HEK293 (cell line): Measurements from ENCODE around the gene ANKZF1.
A peak's percentile ranks its signal among the peaks of the same experiment; 100 is the strongest.

Source experiments
- CTCF ChIA-PET: fragments of 350-600 bp; formaldehyde crosslinking; extraction: SDS; loops from one replicate; lab custom pipeline; 2021; ENCODE audit warnings: antibody characterized with exemption; lab: Yijun Ruan, JAX
- POLR2A ChIA-PET: fragments of 300-600 bp; formaldehyde crosslinking; extraction: SDS; loops from one replicate; lab custom pipeline; 2020; ENCODE audit warnings: antibody characterized with exemption, inconsistent platforms; lab: Yijun Ruan, JAX
- H3K27ac ChIP-seq: fragments of 200-500 bp; sonication (Bioruptor generic); 2 replicates; pipeline ENCODE4 v1.5.1; 2014; ENCODE audit warnings: low read depth, low read length, control low read depth, inconsistent platforms; ENCODE audit errors: extremely low read depth
- H3K36me3 ChIP-seq, 2 experiments: fragments of 200-500 bp in 1 of 2; sonication (Bioruptor generic) in 1 of 2; 1 replicate in 1 of 2; 2 replicates in 1 of 2; pipeline ENCODE4 v1.5.1; 2014 to 2017; ENCODE audit warnings: inconsistent platforms in 2 of 2, low read length in 2 of 2; ENCODE audit not compliant: control insufficient read depth in 2 of 2, insufficient read depth in 1 of 2
- H3K4me1 ChIP-seq: fragments of 200-500 bp; sonication (Bioruptor generic); 2 replicates; pipeline ENCODE4 v1.5.1; 2014; ENCODE audit warnings: mild to moderate bottlenecking, low read length, inconsistent platforms; ENCODE audit not compliant: control insufficient read depth, insufficient read depth
- H3K4me3 ChIP-seq: 2 replicates; pipeline ENCODE4 v1.5.1; 2011; ENCODE audit warnings: low read depth, mild to moderate bottlenecking, control low read depth, low read length, moderate library complexity
- H3K9me3 ChIP-seq: fragments of 200-500 bp; sonication (Bioruptor generic); 2 replicates; pipeline ENCODE4 v1.5.1; 2014; ENCODE audit warnings: low read depth, low read length, inconsistent platforms; ENCODE audit not compliant: control insufficient read depth, insufficient read depth
- BCL11A ChIP-seq: fragments of 450-650 bp; formaldehyde crosslinking; IDR thresholded peaks from 2 replicates; pipeline ENCODE4 v1.5.1; 2016; ENCODE audit warnings: low read depth, missing biosample characterization, missing genetic modification characterization
- BCL11B ChIP-seq: fragments of 450-650 bp; formaldehyde crosslinking; IDR thresholded peaks from 2 replicates; pipeline ENCODE4 v1.5.1; 2016; ENCODE audit warnings: low read depth, missing biosample characterization, missing genetic modification characterization
- FEZF1 ChIP-seq: fragments of 450-650 bp; formaldehyde crosslinking; IDR thresholded peaks from 2 replicates; pipeline ENCODE4 v1.5.1; 2016; ENCODE audit warnings: missing biosample characterization, missing genetic modification characterization
- GLI2 ChIP-seq: fragments of 450-650 bp; formaldehyde crosslinking; IDR thresholded peaks from 2 replicates; pipeline ENCODE4; 2017; ENCODE audit warnings: missing biosample characterization, missing genetic modification characterization, low read depth, borderline replicate concordance
- PRDM1 ChIP-seq: fragments of 450-650 bp; formaldehyde crosslinking; IDR thresholded peaks from 2 replicates; pipeline ENCODE4; 2016; ENCODE audit warnings: missing biosample characterization, missing genetic modification characterization
- REPIN1 ChIP-seq: fragments of 450-650 bp; formaldehyde crosslinking; IDR thresholded peaks from 2 replicates; pipeline ENCODE4 v1.5.1; 2017; ENCODE audit warnings: missing biosample characterization, missing genetic modification characterization, low read depth
- SALL2 ChIP-seq: fragments of 450-650 bp; formaldehyde crosslinking; IDR thresholded peaks from 2 replicates; pipeline ENCODE4 v1.5.0; 2017; ENCODE audit warnings: missing biosample characterization, mild to moderate bottlenecking, missing genetic modification characterization, borderline replicate concordance
- YY1 ChIP-seq: fragments of 450-650 bp; formaldehyde crosslinking; IDR thresholded peaks from 2 replicates; pipeline ENCODE4 v1.5.1; 2018; ENCODE audit warnings: missing biosample characterization, missing genetic modification characterization
- ZBTB17 ChIP-seq: fragments of 450-650 bp; formaldehyde crosslinking; IDR thresholded peaks from 2 replicates; pipeline ENCODE4 v1.5.1; 2016; ENCODE audit warnings: missing biosample characterization, missing genetic modification characterization
- ZBTB20 ChIP-seq: fragments of 450-650 bp; formaldehyde crosslinking; IDR thresholded peaks from 2 replicates; pipeline ENCODE4 v1.5.1; 2016; ENCODE audit warnings: missing biosample characterization, missing genetic modification characterization
- ZBTB7A ChIP-seq: fragments of 450-650 bp; formaldehyde crosslinking; IDR thresholded peaks from 2 replicates; pipeline ENCODE4 v1.5.1; 2016; ENCODE audit warnings: low read depth, missing biosample characterization, missing genetic modification characterization
- ZNF211 ChIP-seq: fragments of 450-650 bp; formaldehyde crosslinking; IDR thresholded peaks from 2 replicates; pipeline ENCODE4 v1.5.1; 2016; ENCODE audit warnings: low read depth, missing biosample characterization, missing genetic modification characterization
- ZNF239 ChIP-seq: fragments of 450-650 bp; formaldehyde crosslinking; IDR thresholded peaks from 2 replicates; pipeline ENCODE4 v1.5.1; 2016; ENCODE audit warnings: missing biosample characterization, missing genetic modification characterization
- ZNF24 ChIP-seq: fragments of 450-650 bp; formaldehyde crosslinking; IDR thresholded peaks from 2 replicates; pipeline ENCODE4 v1.5.1; 2016; ENCODE audit warnings: missing biosample characterization, missing genetic modification characterization
- ZNF394 ChIP-seq: fragments of 450-650 bp; formaldehyde crosslinking; IDR thresholded peaks from 2 replicates; pipeline ENCODE4 v1.5.1; 2016; ENCODE audit warnings: missing biosample characterization, missing genetic modification characterization, mild to moderate bottlenecking, moderate library complexity, borderline replicate concordance
- ZNF561 ChIP-seq: fragments of 450-650 bp; IDR thresholded peaks from 2 replicates; pipeline ENCODE4 v1.5.1; 2018; ENCODE audit warnings: missing biosample characterization, missing genetic modification characterization, borderline replicate concordance
- ZNF600 ChIP-seq: fragments of 450-650 bp; formaldehyde crosslinking; IDR thresholded peaks from 2 replicates; pipeline ENCODE4 v1.5.1; 2016; ENCODE audit warnings: missing biosample characterization, missing genetic modification characterization
- ZNF623 ChIP-seq: fragments of 450-650 bp; formaldehyde crosslinking; IDR thresholded peaks from 2 replicates; pipeline ENCODE4 v1.5.1; 2016; ENCODE audit warnings: missing biosample characterization, missing genetic modification characterization
- ZNF664 ChIP-seq: fragments of 450-650 bp; formaldehyde crosslinking; IDR thresholded peaks from 2 replicates; pipeline ENCODE4 v1.5.1; 2016; ENCODE audit warnings: missing biosample characterization, missing genetic modification characterization
- TF ChIP-seq, protein P1 (sequence below): sonication (generic); formaldehyde crosslinking; IDR thresholded peaks from 2 replicates; pipeline ENCODE4 v1.8.1; 2022; ENCODE audit warnings: mild to moderate bottlenecking, moderate library complexity, missing genetic modification reagents
- TF ChIP-seq, protein P2 (sequence below): fragments of 450-650 bp; formaldehyde crosslinking; IDR thresholded peaks from 2 replicates; pipeline ENCODE4 v1.5.1; 2016; ENCODE audit warnings: missing biosample characterization, missing genetic modification characterization
- TF ChIP-seq, protein P3 (sequence below): fragments of 450-650 bp; formaldehyde crosslinking; IDR thresholded peaks from 2 replicates; pipeline ENCODE4 v1.5.1; 2016; ENCODE audit warnings: missing biosample characterization, missing genetic modification characterization
- TF ChIP-seq, protein P4 (sequence below): fragments of 450-650 bp; IDR thresholded peaks from 2 replicates; pipeline ENCODE4 v1.5.1; 2018; ENCODE audit warnings: missing biosample characterization, mild to moderate bottlenecking, missing genetic modification characterization
- TF ChIP-seq, protein P5 (sequence below): IDR thresholded peaks from 2 replicates; pipeline ENCODE4 v1.6.1; 2011; ENCODE audit warnings: mild to moderate bottlenecking, low read depth, low read length, borderline replicate concordance

ANKZF1 gene

DNA sequence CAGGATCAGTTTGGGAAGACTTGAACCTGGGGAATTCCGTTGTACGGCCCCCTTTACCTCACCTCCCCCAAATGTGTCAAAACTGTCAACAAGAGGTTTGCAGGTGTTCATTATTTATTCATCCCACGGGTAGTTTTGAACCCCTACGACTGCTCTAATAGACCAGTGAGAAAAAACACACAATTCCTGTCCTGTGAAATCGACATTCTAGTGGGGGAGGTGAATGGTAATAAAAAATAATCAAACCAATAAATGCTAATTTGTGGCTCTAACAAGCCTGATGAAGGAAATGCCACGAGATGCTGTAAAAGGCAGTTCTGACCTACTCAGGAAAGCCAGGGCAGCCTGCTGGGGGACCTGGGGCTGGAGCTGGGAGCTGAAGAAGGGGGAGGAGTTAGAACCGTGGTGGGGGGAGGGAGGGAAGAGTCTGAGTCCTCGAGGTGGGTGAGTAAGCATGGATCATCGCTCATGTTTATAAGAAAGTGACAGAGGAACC is 49.1 kb downstream of the ANKZF1 start (continued):
- TF ChIP-seq ZBTB20 (tag by site-specific recombination) (no peak), ZNF664 (tag by site-specific recombination) (no peak), ZBTB7A (tag by site-specific recombination) (no peak), BCL11B (tag by site-specific recombination) (no peak), FEZF1 (tag by site-specific recombination) (peak; percentile 50), ZNF239 (tag by site-specific recombination) (no peak), ZBTB17 (tag by site-specific recombination) (peak; percentile 58; the same call in 1 of the 2 replicates), YY1 (tag by site-specific recombination) (no peak), PRDM1 (tag by site-specific recombination) (peak; percentile 77), ZNF24 (tag by site-specific recombination) (no peak)
- TF ChIP-seq, protein P1, sequence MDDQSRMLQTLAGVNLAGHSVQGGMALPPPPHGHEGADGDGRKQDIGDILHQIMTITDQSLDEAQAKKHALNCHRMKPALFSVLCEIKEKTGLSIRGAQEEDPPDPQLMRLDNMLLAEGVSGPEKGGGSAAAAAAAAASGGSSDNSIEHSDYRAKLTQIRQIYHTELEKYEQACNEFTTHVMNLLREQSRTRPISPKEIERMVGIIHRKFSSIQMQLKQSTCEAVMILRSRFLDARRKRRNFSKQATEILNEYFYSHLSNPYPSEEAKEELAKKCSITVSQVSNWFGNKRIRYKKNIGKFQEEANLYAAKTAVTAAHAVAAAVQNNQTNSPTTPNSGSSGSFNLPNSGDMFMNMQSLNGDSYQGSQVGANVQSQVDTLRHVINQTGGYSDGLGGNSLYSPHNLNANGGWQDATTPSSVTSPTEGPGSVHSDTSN (CRISPR knock-in tag): no peak
- TF ChIP-seq, protein P2, sequence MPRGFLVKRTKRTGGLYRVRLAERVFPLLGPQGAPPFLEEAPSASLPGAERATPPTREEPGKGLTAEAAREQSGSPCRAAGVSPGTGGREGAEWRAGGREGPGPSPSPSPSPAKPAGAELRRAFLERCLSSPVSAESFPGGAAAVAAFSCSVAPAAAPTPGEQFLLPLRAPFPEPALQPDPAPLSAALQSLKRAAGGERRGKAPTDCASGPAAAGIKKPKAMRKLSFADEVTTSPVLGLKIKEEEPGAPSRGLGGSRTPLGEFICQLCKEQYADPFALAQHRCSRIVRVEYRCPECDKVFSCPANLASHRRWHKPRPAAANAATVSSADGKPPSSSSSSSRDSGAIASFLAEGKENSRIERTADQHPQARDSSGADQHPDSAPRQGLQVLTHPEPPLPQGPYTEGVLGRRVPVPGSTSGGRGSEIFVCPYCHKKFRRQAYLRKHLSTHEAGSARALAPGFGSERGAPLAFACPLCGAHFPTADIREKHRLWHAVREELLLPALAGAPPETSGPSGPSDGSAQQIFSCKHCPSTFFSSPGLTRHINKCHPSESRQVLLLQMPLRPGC (tag by site-specific recombination): no peak
- TF ChIP-seq, protein P3, sequence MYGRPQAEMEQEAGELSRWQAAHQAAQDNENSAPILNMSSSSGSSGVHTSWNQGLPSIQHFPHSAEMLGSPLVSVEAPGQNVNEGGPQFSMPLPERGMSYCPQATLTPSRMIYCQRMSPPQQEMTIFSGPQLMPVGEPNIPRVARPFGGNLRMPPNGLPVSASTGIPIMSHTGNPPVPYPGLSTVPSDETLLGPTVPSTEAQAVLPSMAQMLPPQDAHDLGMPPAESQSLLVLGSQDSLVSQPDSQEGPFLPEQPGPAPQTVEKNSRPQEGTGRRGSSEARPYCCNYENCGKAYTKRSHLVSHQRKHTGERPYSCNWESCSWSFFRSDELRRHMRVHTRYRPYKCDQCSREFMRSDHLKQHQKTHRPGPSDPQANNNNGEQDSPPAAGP (tag by site-specific recombination): no peak
- TF ChIP-seq, protein P4, sequence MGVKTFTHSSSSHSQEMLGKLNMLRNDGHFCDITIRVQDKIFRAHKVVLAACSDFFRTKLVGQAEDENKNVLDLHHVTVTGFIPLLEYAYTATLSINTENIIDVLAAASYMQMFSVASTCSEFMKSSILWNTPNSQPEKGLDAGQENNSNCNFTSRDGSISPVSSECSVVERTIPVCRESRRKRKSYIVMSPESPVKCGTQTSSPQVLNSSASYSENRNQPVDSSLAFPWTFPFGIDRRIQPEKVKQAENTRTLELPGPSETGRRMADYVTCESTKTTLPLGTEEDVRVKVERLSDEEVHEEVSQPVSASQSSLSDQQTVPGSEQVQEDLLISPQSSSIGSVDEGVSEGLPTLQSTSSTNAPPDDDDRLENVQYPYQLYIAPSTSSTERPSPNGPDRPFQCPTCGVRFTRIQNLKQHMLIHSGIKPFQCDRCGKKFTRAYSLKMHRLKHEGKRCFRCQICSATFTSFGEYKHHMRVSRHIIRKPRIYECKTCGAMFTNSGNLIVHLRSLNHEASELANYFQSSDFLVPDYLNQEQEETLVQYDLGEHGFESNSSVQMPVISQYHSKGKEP (tag by site-specific recombination): no peak

DNA sequence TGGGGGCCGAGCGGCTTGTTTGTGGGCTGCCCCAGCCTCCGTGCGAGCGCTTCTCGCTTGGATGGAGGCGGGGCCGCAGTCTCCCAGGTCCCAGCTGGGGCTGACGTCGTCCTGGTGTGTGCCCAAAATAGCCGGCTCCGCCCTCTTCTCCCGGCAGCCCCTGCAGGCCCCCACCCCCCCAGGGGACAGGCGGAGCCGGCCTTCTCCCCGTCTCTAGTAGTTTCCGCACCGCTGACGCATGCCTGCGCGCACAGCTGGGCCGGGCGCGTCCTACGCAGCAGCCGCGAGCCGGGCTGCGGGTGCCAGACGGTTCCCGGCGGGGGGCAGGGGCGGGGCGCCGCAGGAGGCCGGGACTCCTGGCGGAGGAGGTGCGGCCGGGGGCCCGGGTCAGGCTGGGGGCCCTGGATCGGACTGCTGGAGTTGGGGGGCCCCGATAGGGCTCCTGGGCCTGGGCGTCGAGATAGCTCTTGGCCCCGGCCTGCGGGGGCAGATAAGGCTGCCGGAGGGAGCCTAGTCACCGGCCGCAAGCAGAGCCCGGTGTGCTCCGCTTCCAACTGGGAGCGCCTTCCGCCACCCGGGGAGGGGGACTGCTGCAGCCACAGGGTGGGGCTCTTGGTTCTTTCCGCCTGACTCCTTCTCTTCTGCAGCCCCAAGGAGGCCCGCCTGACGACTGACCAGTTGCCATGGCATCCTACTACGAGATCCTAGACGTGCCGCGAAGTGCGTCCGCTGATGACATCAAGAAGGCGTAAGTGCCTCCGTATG is 49.7 kb downstream of the ANKZF1 start, which contains the start of gene DNAJB2:
Gene DNAJB2, plus strand, starts transcription at position 216 of the 765 bp plus-strand sequence. Its CDS starts 468 bp downstream, at position 684.
- CTCF ChIA-PET: interaction anchor here (0.6 to 15.0 kb wide), 12 partner anchors 8 to 208 kb away, joined by 3 to 297 read pairs (median 6); partner anchors contain the start of genes GLB1L, STK16 and TUBA4B
- Histone ChIP-seq H3K27ac (peak within 1 kb of the TSS; percentile 67), H3K4me1 (peaks cover 6% of the 10 kb centered on the region), H3K9me3 (no peaks in the 10 kb centered on the region), H3K36me3 (peaks cover 0 to 41% of the 10 kb centered on the region in 2 experiments; a peak in 1 of 3 replicates), H3K4me3 (peak within 1 kb of the TSS; percentile 54)
- POLR2A ChIA-PET: interaction anchor here (0.5 to 1.8 kb wide), 16 partner anchors 12 to 292 kb away, joined by 3 to 18 read pairs (median 6); partner anchors contain the start of genes ABCB6, ANKZF1, ATG9A and CNPPD1
- TF ChIP-seq BCL11A (tag by site-specific recombination) (no peak), GLI2 (no peak), ZNF211 (tag by site-specific recombination) (no peak), SALL2 (tag by site-specific recombination) (no peak), ZNF394 (tag by site-specific recombination) (peak; percentile 68; the same call in 1 of the 2 replicates), REPIN1 (tag by site-specific recombination) (no peak), ZNF623 (tag by site-specific recombination) (no peak), ZNF561 (tag by site-specific recombination) (peak; percentile 48; the same call in 1 of the 2 replicates), ZNF600 (tag by site-specific recombination) (0 out of 2 replicates have a peak, but pooled peaks have one; percentile 1)
- TF ChIP-seq, protein P2 (tag by site-specific recombination): peak; percentile 59; the same call in 1 of the 2 replicates
- TF ChIP-seq, protein P5, sequence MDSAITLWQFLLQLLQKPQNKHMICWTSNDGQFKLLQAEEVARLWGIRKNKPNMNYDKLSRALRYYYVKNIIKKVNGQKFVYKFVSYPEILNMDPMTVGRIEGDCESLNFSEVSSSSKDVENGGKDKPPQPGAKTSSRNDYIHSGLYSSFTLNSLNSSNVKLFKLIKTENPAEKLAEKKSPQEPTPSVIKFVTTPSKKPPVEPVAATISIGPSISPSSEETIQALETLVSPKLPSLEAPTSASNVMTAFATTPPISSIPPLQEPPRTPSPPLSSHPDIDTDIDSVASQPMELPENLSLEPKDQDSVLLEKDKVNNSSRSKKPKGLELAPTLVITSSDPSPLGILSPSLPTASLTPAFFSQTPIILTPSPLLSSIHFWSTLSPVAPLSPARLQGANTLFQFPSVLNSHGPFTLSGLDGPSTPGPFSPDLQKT: no peak
- TF ChIP-seq, protein P4 (tag by site-specific recombination): peak; percentile 79
